Activated CD4-positive, alpha-beta memory T cell treated with anti-CD3 and anti-CD28 coated beads, Interleukin-2, amount 10 ng/mL, durations not matched to agents 7 days and 5 days (primary cell): ENCODE data around the gene MN1. TPM values are rescaled to one million over a fixed set of nuclear protein-coding genes. Genes with fewer than 3 reads are reported as not detected.

Experiments used
- CTCF ChIA-PET: fragments of 350-600 bp; sonication (Branson Sonifier 250); formaldehyde crosslinking; loops from one replicate; lab custom pipeline; 2021; ENCODE audit warnings: antibody characterized with exemption, inconsistent platforms; lab: Charles Lee
- POLR2A ChIA-PET: fragments of 350-600 bp; sonication (Branson Sonifier 250); formaldehyde crosslinking; loops from one replicate; lab custom pipeline; 2021; ENCODE audit warnings: antibody characterized with exemption; lab: Charles Lee
- DNase-seq: peaks from one replicate; pipeline ENCODE4 v3.0.0-alpha.2; 2020
- H3K27ac Mint-ChIP-seq: one replicate; pipeline ENCODE4 v1.8.0; 2021; ENCODE audit warnings: mild to moderate bottlenecking, mixed read lengths
- H3K27me3 Mint-ChIP-seq: one replicate; pipeline ENCODE4 v1.8.0; 2021; ENCODE audit warnings: mixed read lengths
- H3K36me3 Mint-ChIP-seq: one replicate; pipeline ENCODE4 v1.8.0; 2021; ENCODE audit warnings: low read depth, mixed read lengths
- H3K4me1 Mint-ChIP-seq: one replicate; pipeline ENCODE4 v1.8.0; 2021; ENCODE audit warnings: mixed read lengths
- H3K4me3 Mint-ChIP-seq: one replicate; pipeline ENCODE4 v1.8.0; 2021; ENCODE audit warnings: mild to moderate bottlenecking, mixed read lengths
- H3K9me3 Mint-ChIP-seq: one replicate; pipeline ENCODE4 v1.8.0; 2021; ENCODE audit warnings: mixed read lengths
- total RNA-seq, 2 experiments: library from RNA; stranded (reverse); gene quantifications; one replicate each; pipeline ENCODE4 v1.2.3, GENCODE V29; 2021

The MN1 gene
- total RNA-seq, 2 experiments from 2014 or later, result 0.35 to 0.40 TPM

- no peaks in the 10 kb centered on the region for H3K9me3 Mint-ChIP-seq
- H3K36me3 Mint-ChIP-seq, result no peaks in the 10 kb centered on the region
- no peak for DNase-seq
- POLR2A ChIA-PET, result no interaction called here
- H3K4me1 Mint-ChIP-seq, result no peaks in the 10 kb centered on the region
- H3K27ac Mint-ChIP-seq, result no peak overlapping the region
- no peaks in the 10 kb centered on the region for H3K27me3 Mint-ChIP-seq
- CTCF ChIA-PET, result no interaction called here
- no peak overlapping the region for H3K4me3 Mint-ChIP-seq
These were observed 67.5 kb downstream of the MN1 start for GRCh38 chr22:27734066-27734465.

DNA sequence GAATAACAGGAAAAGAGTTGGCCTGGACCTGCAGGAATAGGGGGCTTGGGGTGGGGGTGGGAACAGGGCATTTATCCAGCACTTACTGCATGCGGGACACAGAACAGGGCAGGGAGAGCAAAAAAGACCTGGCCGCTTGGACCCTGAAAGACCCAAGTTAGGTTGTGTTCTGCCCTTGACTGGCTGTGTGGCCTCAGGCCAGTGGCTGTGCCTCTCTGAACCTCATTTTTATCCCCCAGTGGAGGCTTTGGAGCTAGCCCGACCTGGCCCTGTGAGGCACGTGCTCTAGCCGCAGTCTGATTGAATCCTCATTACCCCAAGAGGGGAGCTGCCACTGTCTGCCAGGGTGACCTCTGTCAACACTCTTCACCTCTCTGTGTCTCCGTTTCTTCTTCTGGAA is 68.7 kb downstream of the MN1 start:
- Mint-ChIP-seq H3K27me3 (no peaks in the 10 kb centered on the region), H3K9me3 (no peaks in the 10 kb centered on the region), H3K4me3 (no peak overlapping the region), H3K27ac (no peak overlapping the region), H3K36me3 (no peaks in the 10 kb centered on the region), H3K4me1 (no peaks in the 10 kb centered on the region)
- DNase-seq, result no peak
- POLR2A ChIA-PET, result no interaction called here
- CTCF ChIA-PET, result no interaction called here

GRCh38 chr22:27732391-27732790 is 69.2 kb downstream of the MN1 start:
- Mint-ChIP-seq H3K27ac (no peak overlapping the region), H3K36me3 (no peaks in the 10 kb centered on the region), H3K4me1 (no peaks in the 10 kb centered on the region), H3K27me3 (no peaks in the 10 kb centered on the region), H3K4me3 (no peak overlapping the region), H3K9me3 (no peaks in the 10 kb centered on the region)
- CTCF ChIA-PET, result no interaction called here
- POLR2A ChIA-PET, result no interaction called here
- DNase-seq, result no peak

DNA sequence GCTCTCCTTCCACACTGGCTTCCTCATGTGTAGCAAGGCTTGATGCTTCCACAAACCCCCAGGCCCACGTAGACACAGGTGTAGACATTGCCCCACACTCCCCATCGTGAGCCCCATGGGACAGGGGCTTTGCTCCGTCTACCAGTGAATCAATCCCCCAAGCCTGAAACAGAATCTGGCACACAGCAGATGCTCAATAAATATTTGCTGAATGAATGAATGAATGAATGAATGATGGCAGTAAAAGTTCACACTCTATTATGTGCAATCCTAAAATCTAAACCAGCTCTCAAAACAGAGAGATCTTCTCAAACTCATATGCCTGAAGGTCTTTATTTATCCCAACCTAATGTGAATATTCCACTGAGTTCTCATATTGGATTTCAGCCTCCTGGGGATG is 69.9 kb downstream of the MN1 start:
- Mint-ChIP-seq H3K27me3 (no peaks in the 10 kb centered on the region), H3K9me3 (no peaks in the 10 kb centered on the region), H3K27ac (no peak overlapping the region), H3K4me3 (no peak overlapping the region), H3K4me1 (no peaks in the 10 kb centered on the region), H3K36me3 (no peaks in the 10 kb centered on the region)
- no peak for DNase-seq
- ChIA-PET CTCF (no interaction called here), POLR2A (no interaction called here)

DNA sequence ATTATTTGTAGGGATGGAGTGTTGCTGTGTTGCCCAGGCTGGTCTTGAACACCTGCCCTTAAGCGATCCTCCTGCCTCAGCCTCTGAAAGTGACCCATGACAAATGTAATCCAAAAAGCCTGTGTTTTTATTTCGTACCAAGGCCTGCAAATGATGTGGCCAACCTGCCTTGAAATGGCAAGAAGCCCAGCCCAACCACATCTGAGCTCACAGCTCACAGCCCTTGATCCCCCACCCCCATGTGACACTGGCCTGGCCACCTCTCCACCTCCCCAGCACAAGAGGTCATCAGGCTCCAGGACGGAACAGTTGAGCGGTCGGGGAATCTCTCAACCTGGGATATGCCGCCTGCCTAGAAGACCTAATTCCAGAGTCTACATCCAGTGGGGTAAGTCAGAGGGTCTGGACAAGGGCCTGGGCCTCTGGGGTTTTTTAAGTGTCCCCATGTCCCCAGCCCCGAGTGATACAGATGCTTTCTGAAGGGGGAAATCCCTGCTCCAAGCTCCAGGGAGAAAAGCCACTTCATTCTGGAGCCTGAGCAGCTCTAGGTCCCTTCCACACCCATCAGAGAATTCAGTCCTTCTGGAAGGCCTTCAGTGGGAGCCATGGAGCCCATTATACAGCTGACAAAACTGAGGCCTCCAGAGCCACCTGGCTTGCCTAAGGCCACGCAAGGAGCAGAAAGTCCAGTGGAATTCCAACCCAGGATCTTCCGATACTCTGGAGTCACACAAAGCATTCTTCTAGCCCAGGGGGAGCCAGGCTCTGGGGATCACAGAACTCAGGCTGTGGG is 70.7 kb downstream of the MN1 start:
- ChIA-PET POLR2A (no interaction called here), CTCF (no interaction called here)
- no peaks in the 10 kb centered on the region for H3K4me1 Mint-ChIP-seq
- no peak overlapping the region for H3K27ac Mint-ChIP-seq
- H3K9me3 Mint-ChIP-seq, result no peaks in the 10 kb centered on the region
- H3K36me3 Mint-ChIP-seq, result no peaks in the 10 kb centered on the region
- no peak for DNase-seq
- H3K4me3 Mint-ChIP-seq, result no peak overlapping the region
- no peaks in the 10 kb centered on the region for H3K27me3 Mint-ChIP-seq

DNA sequence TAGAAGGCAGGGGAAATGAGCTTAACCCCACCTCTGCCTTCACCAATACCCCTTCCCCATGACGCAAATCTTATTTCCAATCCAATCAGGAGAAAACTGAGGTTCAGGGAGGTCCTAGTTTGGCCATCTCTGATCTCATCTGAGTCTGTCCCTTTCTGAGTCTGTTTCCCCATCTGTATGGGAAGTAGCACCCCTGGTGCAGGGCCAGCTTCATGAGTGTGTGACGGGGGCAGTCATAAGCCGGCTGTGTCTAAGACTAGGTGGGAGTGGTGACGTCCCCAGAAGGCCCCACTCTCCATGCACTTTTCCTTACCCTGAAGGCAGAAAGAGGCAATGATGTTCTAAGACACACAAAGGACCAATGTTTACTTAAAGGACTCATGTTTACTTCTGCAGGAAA is 72.3 kb downstream of the MN1 start:
- ChIA-PET CTCF (no interaction called here), POLR2A (no interaction called here)
- Mint-ChIP-seq H3K4me1 (no peaks in the 10 kb centered on the region), H3K36me3 (no peaks in the 10 kb centered on the region), H3K27ac (no peak overlapping the region), H3K27me3 (no peaks in the 10 kb centered on the region), H3K4me3 (no peak overlapping the region), H3K9me3 (peaks cover 2% of the 10 kb centered on the region)
- DNase-seq, result no peak

- no peak overlapping the region for H3K4me3 Mint-ChIP-seq
- H3K36me3 Mint-ChIP-seq, result no peaks in the 10 kb centered on the region
- POLR2A ChIA-PET, result no interaction called here
- CTCF ChIA-PET, result no interaction called here
- peaks cover 4% of the 10 kb centered on the region for H3K9me3 Mint-ChIP-seq
- no peak overlapping the region for H3K27ac Mint-ChIP-seq
- DNase-seq, result no peak
- peaks cover 2% of the 10 kb centered on the region for H3K27me3 Mint-ChIP-seq
- no peaks in the 10 kb centered on the region for H3K4me1 Mint-ChIP-seq
These were observed 73.7 kb downstream of the MN1 start for GRCh38 chr22:27727673-27728451.

DNA sequence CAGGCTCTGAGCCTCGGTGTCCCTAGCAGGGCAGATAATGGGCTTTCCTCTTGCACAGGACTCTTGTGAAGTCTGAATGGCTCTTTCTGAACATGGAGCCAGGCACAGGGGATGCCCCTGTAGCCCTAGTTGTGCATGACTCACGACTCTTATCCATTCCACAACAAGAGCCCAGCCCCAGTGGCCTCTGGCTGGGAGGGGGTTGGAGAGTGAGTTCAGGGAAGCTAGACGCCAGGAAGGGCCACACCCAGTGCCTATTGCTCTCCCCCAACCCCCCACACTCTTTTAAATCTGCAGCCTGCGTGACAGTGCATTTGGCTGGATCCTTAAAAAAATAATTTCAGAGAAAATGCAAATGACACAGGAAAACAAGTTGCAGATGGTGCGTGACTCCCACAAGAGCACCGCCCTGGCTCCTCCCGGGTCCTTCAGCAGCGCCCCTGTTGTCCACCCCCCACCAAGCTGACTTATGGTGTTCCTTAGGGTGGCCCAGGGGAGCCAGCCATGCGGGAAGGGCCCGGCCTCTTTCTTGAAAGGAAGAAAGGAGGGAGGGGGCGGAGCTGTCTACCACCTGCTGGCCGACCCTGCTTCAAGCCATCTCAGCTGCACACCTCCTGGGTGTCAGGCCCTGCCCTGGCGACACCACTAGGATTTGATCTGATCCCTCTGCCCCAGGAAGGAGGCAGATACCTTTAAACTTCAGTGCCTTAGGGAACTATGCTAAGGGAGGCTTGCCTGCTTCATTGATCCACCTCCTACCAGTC is 74.7 kb downstream of the MN1 start:
- CTCF ChIA-PET, result no interaction called here
- H3K27ac Mint-ChIP-seq, result no peak overlapping the region
- POLR2A ChIA-PET, result no interaction called here
- peaks cover 4% of the 10 kb centered on the region for H3K9me3 Mint-ChIP-seq
- peaks cover 2% of the 10 kb centered on the region for H3K27me3 Mint-ChIP-seq
- no peak for DNase-seq
- no peak overlapping the region for H3K4me3 Mint-ChIP-seq
- H3K36me3 Mint-ChIP-seq, result no peaks in the 10 kb centered on the region
- H3K4me1 Mint-ChIP-seq, result no peaks in the 10 kb centered on the region

- CTCF ChIA-PET, result no interaction called here
- Mint-ChIP-seq H3K27me3 (peaks cover 2% of the 10 kb centered on the region), H3K27ac (no peak overlapping the region), H3K4me3 (no peak overlapping the region), H3K4me1 (no peaks in the 10 kb centered on the region), H3K36me3 (no peaks in the 10 kb centered on the region), H3K9me3 (peaks cover 4% of the 10 kb centered on the region)
- DNase-seq, result no peak
- POLR2A ChIA-PET, result no interaction called here
These were observed 75.2 kb downstream of the MN1 start for GRCh38 chr22:27726331-27726685.

- ChIA-PET CTCF (no interaction called here), POLR2A (no interaction called here)
- peaks cover 4% of the 10 kb centered on the region for H3K9me3 Mint-ChIP-seq
- DNase-seq, result no peak
- peaks cover 2% of the 10 kb centered on the region for H3K27me3 Mint-ChIP-seq
- H3K36me3 Mint-ChIP-seq, result no peaks in the 10 kb centered on the region
- no peak overlapping the region for H3K4me3 Mint-ChIP-seq
- no peak overlapping the region for H3K27ac Mint-ChIP-seq
- no peaks in the 10 kb centered on the region for H3K4me1 Mint-ChIP-seq
These were observed 75.9 kb downstream of the MN1 start for GRCh38 chr22:27725661-27726060.

GRCh38 chr22:27724709-27725108 is 76.8 kb downstream of the MN1 start:
- peaks cover 4% of the 10 kb centered on the region for H3K9me3 Mint-ChIP-seq
- peaks cover 2% of the 10 kb centered on the region for H3K27me3 Mint-ChIP-seq
- no peak overlapping the region for H3K4me3 Mint-ChIP-seq
- no peaks in the 10 kb centered on the region for H3K4me1 Mint-ChIP-seq
- no peak overlapping the region for H3K27ac Mint-ChIP-seq
- CTCF ChIA-PET, result no interaction called here
- POLR2A ChIA-PET, result no interaction called here
- no peaks in the 10 kb centered on the region for H3K36me3 Mint-ChIP-seq
- DNase-seq, result no peak

- ChIA-PET CTCF (no interaction called here), POLR2A (no interaction called here)
- Mint-ChIP-seq H3K36me3 (no peaks in the 10 kb centered on the region), H3K27ac (no peak overlapping the region), H3K4me3 (no peak overlapping the region), H3K4me1 (no peaks in the 10 kb centered on the region), H3K27me3 (peaks cover 2% of the 10 kb centered on the region), H3K9me3 (peaks cover 4% of the 10 kb centered on the region)
- no peak for DNase-seq
These were observed 77.4 kb downstream of the MN1 start for GRCh38 chr22:27724157-27724556.

GRCh38 chr22:27723708-27724107 is 77.8 kb downstream of the MN1 start:
- peaks cover 4% of the 10 kb centered on the region for H3K9me3 Mint-ChIP-seq
- no peak overlapping the region for H3K27ac Mint-ChIP-seq
- H3K27me3 Mint-ChIP-seq, result peaks cover 2% of the 10 kb centered on the region
- no peaks in the 10 kb centered on the region for H3K36me3 Mint-ChIP-seq
- no peak overlapping the region for H3K4me3 Mint-ChIP-seq
- ChIA-PET POLR2A (no interaction called here), CTCF (no interaction called here)
- no peaks in the 10 kb centered on the region for H3K4me1 Mint-ChIP-seq
- no peak for DNase-seq
